ENCODE measurements around the gene DPH3.

- TF ChIP-seq EGR1 (IDR thresholded peaks at IDR 0.05) (no peak), YY1 (IDR thresholded peaks at IDR 0.05; ENCODE audit: low read depth) (no peak), RAD21 (IDR thresholded peaks at IDR 0.05; ENCODE audit: low read depth) (no peak)
Observed at GRCh38 chr3:16311960-16312451, 47.3 kb upstream of the DPH3 start.
